ENCODE data around the gene CRIM1. TPM values are rescaled to one million over a fixed set of nuclear protein-coding genes. Genes with fewer than 3 reads are reported as not detected.

CRIM1 gene
- total and polyA plus RNA-seq, 2 experiments from 2014 or later, result 10.5 to 36.4 TPM

DNA sequence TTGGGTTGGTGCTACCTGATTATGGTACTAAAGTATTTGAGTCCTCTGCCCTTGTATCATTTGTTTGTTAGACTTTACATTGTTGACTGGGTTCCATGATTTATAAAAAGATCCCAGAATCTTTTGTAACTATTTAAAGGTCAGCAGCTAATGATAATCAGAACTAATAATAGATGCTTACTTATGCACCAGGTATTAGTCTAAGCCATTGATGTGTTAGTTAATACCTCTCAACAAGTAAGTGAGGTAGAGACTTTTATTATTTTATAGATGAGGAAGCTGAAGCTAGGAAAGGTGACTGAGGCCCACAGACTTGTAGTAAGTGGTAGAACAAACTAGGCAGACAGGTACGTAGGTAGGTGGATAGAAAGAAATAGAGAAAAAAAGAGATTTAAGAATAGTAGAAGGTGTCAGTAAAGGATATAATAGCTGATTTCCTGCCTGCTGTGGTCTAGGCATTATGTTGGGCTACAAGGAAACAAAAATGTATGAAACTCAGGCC lies 68.1 kb downstream of the CRIM1 start:
- peaks cover 1% of the 10 kb centered on the region for H3K27me3 Mint-ChIP-seq (ENCODE audit: insufficient read depth, low read depth, poor library complexity)
- no peak for TF ChIP-seq JUNB (IDR thresholded peaks at IDR 0.05; ENCODE audit: unreplicated experiment)
- peaks cover 98% of the 10 kb centered on the region for H3K79me2 ChIP-seq (replicated peaks; ENCODE audit: insufficient read depth)
- peaks cover 61% of the 10 kb centered on the region for H3K4me1 ChIP-seq (ENCODE audit: insufficient read depth)
- 0 out of 2 replicates have a peak, but pooled peaks cover 7% of the 10 kb centered on the region for H3K9me2 ChIP-seq (ENCODE audit: insufficient read depth)
- H3K27ac ChIP-seq (ENCODE audit: low read depth), result no peak overlapping the region
- H4K20me1 ChIP-seq (replicated peaks; ENCODE audit: insufficient read depth), result no peaks in the 10 kb centered on the region; the same call in none of the 2 replicates
- no peaks in the 10 kb centered on the region; the same call in 1 of the 2 replicates for H3K36me3 ChIP-seq (ENCODE audit: insufficient read depth)
- H3K9me3 Mint-ChIP-seq, result no peaks in the 10 kb centered on the region
- no peak overlapping the region for H3K4me3 ChIP-seq
- no peak overlapping the region for H3K4me2 ChIP-seq
- peaks cover 8% of the 10 kb centered on the region; the same call in 2 of the 3 replicates for H3K36me3 Mint-ChIP-seq (ENCODE audit: low read depth)
- ATAC-seq (no peak), DNase-seq (ENCODE audit: low spot score) (no peak)
- H3K4me3 Mint-ChIP-seq, result no peak overlapping the region
- H2AFZ ChIP-seq, result no peak overlapping the region
- H3F3A ChIP-seq (replicated peaks; ENCODE audit: low read depth), result no peaks in the 10 kb centered on the region
- no peaks in the 10 kb centered on the region for H3K27me3 ChIP-seq (ENCODE audit: insufficient read depth)
- H3K4me1 Mint-ChIP-seq, result peaks cover 67% of the 10 kb centered on the region
- no peak overlapping the region for H3K27ac Mint-ChIP-seq

DNA sequence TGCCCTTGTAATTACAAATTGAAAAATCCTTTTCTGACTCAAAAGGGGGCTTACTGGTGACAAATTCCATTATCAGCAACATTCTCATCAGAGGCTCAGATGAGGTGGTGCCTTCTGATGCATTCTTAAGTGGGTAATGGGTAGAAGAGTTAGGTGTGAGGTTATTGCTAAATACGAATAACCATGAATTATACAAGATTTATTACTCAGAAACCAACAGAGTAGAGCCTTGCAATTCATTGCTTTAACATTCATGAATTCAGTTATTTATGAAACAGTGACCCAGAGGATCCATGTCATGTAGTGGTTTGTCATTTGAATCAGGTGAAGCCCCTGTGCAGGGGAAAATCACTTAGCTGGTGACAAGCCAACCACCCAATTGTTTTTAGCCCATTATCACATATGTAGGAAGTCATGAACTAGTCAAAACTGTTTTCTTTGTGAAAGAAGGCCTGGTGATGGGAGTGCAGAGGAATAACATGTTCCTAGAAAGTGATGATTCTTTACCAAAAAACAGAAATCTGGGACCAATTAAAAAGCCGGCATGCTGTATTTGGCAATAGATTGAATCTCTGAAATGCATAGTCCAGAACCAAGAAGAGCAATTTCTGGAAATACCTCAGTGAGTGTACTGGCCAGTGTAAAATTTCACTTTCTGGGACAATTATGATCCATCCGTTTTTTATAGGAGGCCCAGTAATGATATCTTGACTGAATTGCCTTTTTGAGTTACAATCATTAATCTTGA lies 70.2 kb downstream of the CRIM1 start:
- Mint-ChIP-seq H3K27me3 (ENCODE audit: insufficient read depth, low read depth, poor library complexity) (peaks cover 1% of the 10 kb centered on the region), H3K4me3 (no peak overlapping the region), H3K4me1 (peaks cover 60% of the 10 kb centered on the region), H3K9me3 (no peaks in the 10 kb centered on the region), H3K36me3 (ENCODE audit: low read depth) (peaks cover 8% of the 10 kb centered on the region; the same call in 2 of the 3 replicates), H3K27ac (no peak overlapping the region)
- no peaks in the 10 kb centered on the region for H3K27me3 ChIP-seq (ENCODE audit: insufficient read depth)
- H3K4me1 ChIP-seq (ENCODE audit: insufficient read depth), result peaks cover 45% of the 10 kb centered on the region
- H3K36me3 ChIP-seq (ENCODE audit: insufficient read depth), result no peaks in the 10 kb centered on the region; the same call in 1 of the 2 replicates
- H3K9me2 ChIP-seq (ENCODE audit: insufficient read depth), result 0 out of 2 replicates have a peak, but pooled peaks cover 7% of the 10 kb centered on the region
- ATAC-seq, result no peak
- H3K4me2 ChIP-seq, result no peak overlapping the region
- no peak overlapping the region for H3K27ac ChIP-seq (ENCODE audit: low read depth)
- DNase-seq (ENCODE audit: low spot score), result no peak
- no peak overlapping the region for H2AFZ ChIP-seq
- H3K4me3 ChIP-seq, result no peak overlapping the region
- no peaks in the 10 kb centered on the region for H3F3A ChIP-seq (replicated peaks; ENCODE audit: low read depth)
- H4K20me1 ChIP-seq (replicated peaks; ENCODE audit: insufficient read depth), result no peaks in the 10 kb centered on the region; the same call in none of the 2 replicates
- peaks cover 98% of the 10 kb centered on the region for H3K79me2 ChIP-seq (replicated peaks; ENCODE audit: insufficient read depth)
- no peak for TF ChIP-seq ZNF331 (CRISPR knock-in tag; IDR thresholded peaks at IDR 0.05; ENCODE audit: low read depth)
- no peak for TF ChIP-seq ZNF114 (CRISPR knock-in tag; IDR thresholded peaks at IDR 0.05)
- TF ChIP-seq, protein P1, sequence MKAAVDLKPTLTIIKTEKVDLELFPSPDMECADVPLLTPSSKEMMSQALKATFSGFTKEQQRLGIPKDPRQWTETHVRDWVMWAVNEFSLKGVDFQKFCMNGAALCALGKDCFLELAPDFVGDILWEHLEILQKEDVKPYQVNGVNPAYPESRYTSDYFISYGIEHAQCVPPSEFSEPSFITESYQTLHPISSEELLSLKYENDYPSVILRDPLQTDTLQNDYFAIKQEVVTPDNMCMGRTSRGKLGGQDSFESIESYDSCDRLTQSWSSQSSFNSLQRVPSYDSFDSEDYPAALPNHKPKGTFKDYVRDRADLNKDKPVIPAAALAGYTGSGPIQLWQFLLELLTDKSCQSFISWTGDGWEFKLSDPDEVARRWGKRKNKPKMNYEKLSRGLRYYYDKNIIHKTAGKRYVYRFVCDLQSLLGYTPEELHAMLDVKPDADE (IDR thresholded peaks at IDR 0.05), result no peak
- TF ChIP-seq JUNB (IDR thresholded peaks at IDR 0.05; ENCODE audit: unreplicated experiment), result no peak
- no peak for TF ChIP-seq CREB1 (CRISPR knock-in tag; IDR thresholded peaks at IDR 0.05; ENCODE audit: low read depth)
- TF ChIP-seq, protein P2, sequence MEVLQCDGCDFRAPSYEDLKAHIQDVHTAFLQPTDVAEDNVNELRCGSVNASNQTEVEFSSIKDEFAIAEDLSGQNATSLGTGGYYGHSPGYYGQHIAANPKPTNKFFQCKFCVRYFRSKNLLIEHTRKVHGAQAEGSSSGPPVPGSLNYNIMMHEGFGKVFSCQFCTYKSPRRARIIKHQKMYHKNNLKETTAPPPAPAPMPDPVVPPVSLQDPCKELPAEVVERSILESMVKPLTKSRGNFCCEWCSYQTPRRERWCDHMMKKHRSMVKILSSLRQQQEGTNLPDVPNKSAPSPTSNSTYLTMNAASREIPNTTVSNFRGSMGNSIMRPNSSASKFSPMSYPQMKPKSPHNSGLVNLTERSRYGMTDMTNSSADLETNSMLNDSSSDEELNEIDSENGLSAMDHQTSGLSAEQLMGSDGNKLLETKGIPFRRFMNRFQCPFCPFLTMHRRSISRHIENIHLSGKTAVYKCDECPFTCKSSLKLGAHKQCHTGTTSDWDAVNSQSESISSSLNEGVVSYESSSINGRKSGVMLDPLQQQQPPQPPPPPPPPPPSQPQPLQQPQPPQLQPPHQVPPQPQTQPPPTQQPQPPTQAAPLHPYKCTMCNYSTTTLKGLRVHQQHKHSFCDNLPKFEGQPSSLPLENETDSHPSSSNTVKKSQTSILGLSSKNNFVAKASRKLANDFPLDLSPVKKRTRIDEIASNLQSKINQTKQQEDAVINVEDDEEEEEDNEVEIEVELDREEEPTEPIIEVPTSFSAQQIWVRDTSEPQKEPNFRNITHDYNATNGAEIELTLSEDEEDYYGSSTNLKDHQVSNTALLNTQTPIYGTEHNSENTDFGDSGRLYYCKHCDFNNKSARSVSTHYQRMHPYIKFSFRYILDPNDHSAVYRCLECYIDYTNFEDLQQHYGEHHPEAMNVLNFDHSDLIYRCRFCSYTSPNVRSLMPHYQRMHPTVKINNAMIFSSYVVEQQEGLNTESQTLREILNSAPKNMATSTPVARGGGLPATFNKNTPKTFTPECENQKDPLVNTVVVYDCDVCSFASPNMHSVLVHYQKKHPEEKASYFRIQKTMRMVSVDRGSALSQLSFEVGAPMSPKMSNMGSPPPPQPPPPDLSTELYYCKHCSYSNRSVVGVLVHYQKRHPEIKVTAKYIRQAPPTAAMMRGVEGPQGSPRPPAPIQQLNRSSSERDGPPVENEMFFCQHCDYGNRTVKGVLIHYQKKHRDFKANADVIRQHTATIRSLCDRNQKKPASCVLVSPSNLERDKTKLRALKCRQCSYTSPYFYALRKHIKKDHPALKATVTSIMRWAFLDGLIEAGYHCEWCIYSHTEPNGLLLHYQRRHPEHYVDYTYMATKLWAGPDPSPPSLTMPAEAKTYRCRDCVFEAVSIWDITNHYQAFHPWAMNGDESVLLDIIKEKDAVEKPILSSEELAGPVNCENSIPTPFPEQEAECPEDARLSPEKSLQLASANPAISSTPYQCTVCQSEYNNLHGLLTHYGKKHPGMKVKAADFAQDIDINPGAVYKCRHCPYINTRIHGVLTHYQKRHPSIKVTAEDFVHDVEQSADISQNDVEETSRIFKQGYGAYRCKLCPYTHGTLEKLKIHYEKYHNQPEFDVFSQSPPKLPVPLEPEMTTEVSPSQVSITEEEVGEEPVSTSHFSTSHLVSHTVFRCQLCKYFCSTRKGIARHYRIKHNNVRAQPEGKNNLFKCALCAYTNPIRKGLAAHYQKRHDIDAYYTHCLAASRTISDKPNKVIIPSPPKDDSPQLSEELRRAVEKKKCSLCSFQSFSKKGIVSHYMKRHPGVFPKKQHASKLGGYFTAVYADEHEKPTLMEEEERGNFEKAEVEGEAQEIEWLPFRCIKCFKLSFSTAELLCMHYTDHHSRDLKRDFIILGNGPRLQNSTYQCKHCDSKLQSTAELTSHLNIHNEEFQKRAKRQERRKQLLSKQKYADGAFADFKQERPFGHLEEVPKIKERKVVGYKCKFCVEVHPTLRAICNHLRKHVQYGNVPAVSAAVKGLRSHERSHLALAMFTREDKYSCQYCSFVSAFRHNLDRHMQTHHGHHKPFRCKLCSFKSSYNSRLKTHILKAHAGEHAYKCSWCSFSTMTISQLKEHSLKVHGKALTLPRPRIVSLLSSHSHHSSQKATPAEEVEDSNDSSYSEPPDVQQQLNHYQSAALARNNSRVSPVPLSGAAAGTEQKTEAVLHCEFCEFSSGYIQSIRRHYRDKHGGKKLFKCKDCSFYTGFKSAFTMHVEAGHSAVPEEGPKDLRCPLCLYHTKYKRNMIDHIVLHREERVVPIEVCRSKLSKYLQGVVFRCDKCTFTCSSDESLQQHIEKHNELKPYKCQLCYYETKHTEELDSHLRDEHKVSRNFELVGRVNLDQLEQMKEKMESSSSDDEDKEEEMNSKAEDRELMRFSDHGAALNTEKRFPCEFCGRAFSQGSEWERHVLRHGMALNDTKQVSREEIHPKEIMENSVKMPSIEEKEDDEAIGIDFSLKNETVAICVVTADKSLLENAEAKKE (CRISPR knock-in tag; IDR thresholded peaks at IDR 0.05), result no peak
- TF ChIP-seq EZH2 (IDR thresholded peaks at IDR 0.05; ENCODE audit: low read depth, unreplicated experiment), result no peak
- TF ChIP-seq, protein P3, sequence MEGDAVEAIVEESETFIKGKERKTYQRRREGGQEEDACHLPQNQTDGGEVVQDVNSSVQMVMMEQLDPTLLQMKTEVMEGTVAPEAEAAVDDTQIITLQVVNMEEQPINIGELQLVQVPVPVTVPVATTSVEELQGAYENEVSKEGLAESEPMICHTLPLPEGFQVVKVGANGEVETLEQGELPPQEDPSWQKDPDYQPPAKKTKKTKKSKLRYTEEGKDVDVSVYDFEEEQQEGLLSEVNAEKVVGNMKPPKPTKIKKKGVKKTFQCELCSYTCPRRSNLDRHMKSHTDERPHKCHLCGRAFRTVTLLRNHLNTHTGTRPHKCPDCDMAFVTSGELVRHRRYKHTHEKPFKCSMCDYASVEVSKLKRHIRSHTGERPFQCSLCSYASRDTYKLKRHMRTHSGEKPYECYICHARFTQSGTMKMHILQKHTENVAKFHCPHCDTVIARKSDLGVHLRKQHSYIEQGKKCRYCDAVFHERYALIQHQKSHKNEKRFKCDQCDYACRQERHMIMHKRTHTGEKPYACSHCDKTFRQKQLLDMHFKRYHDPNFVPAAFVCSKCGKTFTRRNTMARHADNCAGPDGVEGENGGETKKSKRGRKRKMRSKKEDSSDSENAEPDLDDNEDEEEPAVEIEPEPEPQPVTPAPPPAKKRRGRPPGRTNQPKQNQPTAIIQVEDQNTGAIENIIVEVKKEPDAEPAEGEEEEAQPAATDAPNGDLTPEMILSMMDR (conservative IDR thresholded peaks at IDR 0.05; ENCODE audit: low read depth in 2 of 2), result no peak
